ENCODE measurements around the gene CAMP.

- TF ChIP-seq POLR2A (IDR thresholded peaks at IDR 0.05), result no peak
- no peak for TF ChIP-seq CTCF (IDR thresholded peaks at IDR 0.05)
Observed at GRCh38 chr3:48220746-48221145, 2.5 kb upstream of the CAMP start.

All from suprapubic skin (tissue), 3 donors.